Measurements from ENCODE around the gene UBE2J2. TPM values are rescaled to one million over a fixed set of nuclear protein-coding genes. Genes with fewer than 3 reads are reported as not detected.

The UBE2J2 gene
- total and polyA plus RNA-seq, 2 of the 13 experiments (the other 11 are each of a cell fraction or from before 2014, with no cell fraction given) = 25.4 to 29.4 TPM

GRCh38 chr1:1237874-1238701, 35.6 kb downstream of the UBE2J2 start (continued):
- TF ChIP-seq SETDB1 (CRISPR knock-in tag; IDR thresholded peaks at IDR 0.05; ENCODE audit: borderline replicate concordance) (no peak), TARDBP (CRISPR knock-in tag; IDR thresholded peaks at IDR 0.05) (no peak), ZNF446 (CRISPR knock-in tag; IDR thresholded peaks at IDR 0.05) (no peak), SNAPC5 (CRISPR knock-in tag; IDR thresholded peaks at IDR 0.05; ENCODE audit: borderline replicate concordance) (no peak), ZNF770 (CRISPR knock-in tag; IDR thresholded peaks at IDR 0.05) (peak; percentile 51; the same call in 1 of the 2 replicates), CENPT (CRISPR knock-in tag; IDR thresholded peaks at IDR 0.05; ENCODE audit: low read depth) (0 out of 2 replicates have a peak, but pooled peaks have one; percentile 12), ZNF292 (CRISPR knock-in tag; IDR thresholded peaks at IDR 0.05; ENCODE audit: borderline replicate concordance, low read depth) (peak; percentile 38; the same call in 1 of the 2 replicates), SNRNP70 (IDR thresholded peaks at IDR 0.05; ENCODE audit: low read depth, low read length) (no peak), ZMYM2 (CRISPR knock-in tag; IDR thresholded peaks at IDR 0.05) (peak; percentile 51; the same call in 1 of the 2 replicates), NFE2 (CRISPR knock-in tag; IDR thresholded peaks at IDR 0.05) (no peak), ZNF660 (CRISPR knock-in tag; IDR thresholded peaks at IDR 0.05; ENCODE audit: borderline replicate concordance, low read depth) (no peak), ARNT (IDR thresholded peaks at IDR 0.05) (no peak), CCAR2 (optimal IDR thresholded peaks at IDR 0.05; ENCODE audit: low read depth, low read length) (no peak), SNAPC4 (CRISPR knock-in tag; IDR thresholded peaks at IDR 0.05) (no peak), SKI (IDR thresholded peaks at IDR 0.05; ENCODE audit: partially characterized antibody) (peak; percentile 36), SNAPC2 (CRISPR knock-in tag; IDR thresholded peaks at IDR 0.05) (no peak), FOXJ3 (CRISPR knock-in tag; IDR thresholded peaks at IDR 0.05; ENCODE audit: borderline replicate concordance) (no peak), MTA3 (CRISPR knock-in tag; IDR thresholded peaks at IDR 0.05) (no peak), EP300 (IDR thresholded peaks at IDR 0.05; ENCODE audit: low read depth in 2 of 2, low read length in 2 of 2) (peak in 1 of 2 experiments; percentile 38; a peak in 1 of 4 replicates), EP300 (CRISPR knock-in tag; IDR thresholded peaks at IDR 0.05; ENCODE audit: borderline replicate concordance) (peak; percentile 65), ZNF354B (CRISPR knock-in tag; IDR thresholded peaks at IDR 0.05) (no peak)

Measured in HepG2 (cell line).